ENCODE measurements around the gene MAST4. TPM values are rescaled to one million over a fixed set of nuclear protein-coding genes. Genes with fewer than 3 reads are reported as not detected.

The MAST4 gene
- total and polyA plus RNA-seq, 2 of the 13 experiments (the other 11 are each of a cell fraction or from before 2014, with no cell fraction given) = 3.4 to 3.7 TPM

DNA sequence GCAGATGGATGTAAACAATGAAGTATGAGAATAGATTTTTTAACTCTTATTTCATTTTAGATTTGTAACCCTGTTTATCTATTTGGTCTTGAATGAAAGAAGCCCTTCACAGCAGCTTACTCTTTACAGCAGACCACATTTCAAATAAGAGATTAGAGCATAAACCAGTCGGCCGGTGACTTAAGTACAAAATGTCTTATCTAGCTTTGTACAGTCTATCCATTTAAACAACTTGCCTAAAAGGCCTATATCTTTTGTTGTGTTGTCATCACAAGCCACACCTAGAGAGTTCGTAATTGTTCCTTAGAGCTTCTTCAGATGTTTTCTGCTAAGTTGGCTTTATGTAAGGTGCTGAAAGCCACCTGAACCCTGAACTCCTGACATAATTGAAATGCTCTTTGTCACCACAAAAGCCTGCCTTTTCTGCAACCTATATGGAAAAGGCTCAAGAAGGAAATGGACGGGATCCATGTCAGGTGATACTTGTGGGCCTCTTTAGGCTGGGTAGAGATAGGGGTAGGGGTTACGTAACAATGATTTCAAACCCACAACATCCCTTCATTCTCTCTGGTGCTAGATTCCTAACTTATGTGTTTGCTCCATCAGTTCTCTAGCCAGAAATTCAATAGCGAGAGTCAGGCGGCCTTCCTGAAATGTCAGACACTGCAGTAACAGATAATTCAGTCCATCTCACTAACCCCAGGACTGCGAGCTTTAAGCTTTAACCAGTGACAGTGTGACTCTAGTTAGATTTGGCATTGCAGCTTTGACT is 437.9 kb downstream of the MAST4 start:
- WGBS (ENCODE audit: low lambda C conversion rate) = 83% methylated on average over 8 of the region's 8 CpGs
- ChIA-PET CTCF (ENCODE audit: low intra/inter-chr PET ratio, low total read pairs) (no interaction called here), POLR2A (no interaction called here)
- Histone ChIP-seq H3K4me2 (ENCODE audit: low read depth, low read length) (peak overlapping the region; percentile 19; the same call in 1 of the 2 replicates), H3K27ac (ENCODE audit: extremely low read length, insufficient read depth, low read length) (peak overlapping the region; percentile 15), H3K4me1 (ENCODE audit: insufficient read depth, low read length) (peaks cover 27% of the 10 kb centered on the region), H3K9ac (ENCODE audit: insufficient read depth, low read depth, low read length) (peak overlapping the region; percentile 31; the same call in 1 of the 2 replicates), H3K9me3 (ENCODE audit: low read length) (no peaks in the 10 kb centered on the region), H3K4me3 (replicated peaks in 1 of 3; ENCODE audit: insufficient read depth in 1 of 3, low read depth in 2 of 3, low read length in 3 of 3) (no peak overlapping the region), H3K27me3 (ENCODE audit: control insufficient read depth in 1 of 2, insufficient read depth in 2 of 2, low read length in 2 of 2) (no peaks in the 10 kb centered on the region), H4K20me1 (ENCODE audit: insufficient read depth, low read length) (no peaks in the 10 kb centered on the region), H2AFZ (ENCODE audit: low read length) (no peak overlapping the region), H3K36me3 (replicated peaks in 1 of 2; ENCODE audit: control insufficient read depth in 1 of 2, insufficient read depth in 2 of 2, low read length in 2 of 2) (no peaks in the 10 kb centered on the region), H3K79me2 (ENCODE audit: insufficient read depth, low read length) (no peaks in the 10 kb centered on the region)
- intact Hi-C loops (cut with micrococcal nuclease; ENCODE audit: unreplicated experiment) (no loop called here), in situ Hi-C loops (cut with HindIII; ENCODE audit: extremely low pct_ligation_motif_present, low pct_unique_long_range_greater_than_20kb) (no loop called here)
- peak; percentile 40 for DNase-seq (ENCODE audit: low spot score)
- no peak; the same call in 2 of the 3 replicates for ATAC-seq
- BruUV-seq (replicated peaks) = no TSS peak
- peak; percentile 52 for FAIRE-seq
- TF ChIP-seq RARG (CRISPR knock-in tag; IDR thresholded peaks at IDR 0.05; ENCODE audit: low read depth) = no peak
- no peak for TF ChIP-seq CREM (IDR thresholded peaks at IDR 0.05)
- TF ChIP-seq CREM (CRISPR knock-in tag; IDR thresholded peaks at IDR 0.05) = no peak
- no peak for TF ChIP-seq ZBTB7B (CRISPR knock-in tag; IDR thresholded peaks at IDR 0.05)
- TF ChIP-seq HOXA5 (CRISPR knock-in tag; IDR thresholded peaks at IDR 0.05) = no peak
- TF ChIP-seq SCMH1 (CRISPR knock-in tag; IDR thresholded peaks at IDR 0.05; ENCODE audit: borderline replicate concordance) = no peak
- TF ChIP-seq CENPBD1 (CRISPR knock-in tag; IDR thresholded peaks at IDR 0.05; ENCODE audit: borderline replicate concordance, low read depth) = no peak
- TF ChIP-seq SIN3B (IDR thresholded peaks at IDR 0.05; ENCODE audit: low read length) = no peak
- TF ChIP-seq TEAD2 (CRISPR knock-in tag; IDR thresholded peaks at IDR 0.05) = no peak
- TF ChIP-seq HBP1 (CRISPR knock-in tag; IDR thresholded peaks at IDR 0.05; ENCODE audit: low read depth) = no peak
- TF ChIP-seq, protein P1, sequence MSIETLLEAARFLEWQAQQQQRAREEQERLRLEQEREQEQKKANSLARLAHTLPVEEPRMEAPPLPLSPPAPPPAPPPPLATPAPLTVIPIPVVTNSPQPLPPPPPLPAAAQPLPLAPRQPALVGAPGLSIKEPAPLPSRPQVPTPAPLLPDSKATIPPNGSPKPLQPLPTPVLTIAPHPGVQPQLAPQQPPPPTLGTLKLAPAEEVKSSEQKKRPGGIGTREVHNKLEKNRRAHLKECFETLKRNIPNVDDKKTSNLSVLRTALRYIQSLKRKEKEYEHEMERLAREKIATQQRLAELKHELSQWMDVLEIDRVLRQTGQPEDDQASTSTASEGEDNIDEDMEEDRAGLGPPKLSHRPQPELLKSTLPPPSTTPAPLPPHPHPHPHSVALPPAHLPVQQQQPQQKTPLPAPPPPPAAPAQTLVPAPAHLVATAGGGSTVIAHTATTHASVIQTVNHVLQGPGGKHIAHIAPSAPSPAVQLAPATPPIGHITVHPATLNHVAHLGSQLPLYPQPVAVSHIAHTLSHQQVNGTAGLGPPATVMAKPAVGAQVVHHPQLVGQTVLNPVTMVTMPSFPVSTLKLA (IDR thresholded peaks at IDR 0.05) = no peak
- TF ChIP-seq, protein P2, sequence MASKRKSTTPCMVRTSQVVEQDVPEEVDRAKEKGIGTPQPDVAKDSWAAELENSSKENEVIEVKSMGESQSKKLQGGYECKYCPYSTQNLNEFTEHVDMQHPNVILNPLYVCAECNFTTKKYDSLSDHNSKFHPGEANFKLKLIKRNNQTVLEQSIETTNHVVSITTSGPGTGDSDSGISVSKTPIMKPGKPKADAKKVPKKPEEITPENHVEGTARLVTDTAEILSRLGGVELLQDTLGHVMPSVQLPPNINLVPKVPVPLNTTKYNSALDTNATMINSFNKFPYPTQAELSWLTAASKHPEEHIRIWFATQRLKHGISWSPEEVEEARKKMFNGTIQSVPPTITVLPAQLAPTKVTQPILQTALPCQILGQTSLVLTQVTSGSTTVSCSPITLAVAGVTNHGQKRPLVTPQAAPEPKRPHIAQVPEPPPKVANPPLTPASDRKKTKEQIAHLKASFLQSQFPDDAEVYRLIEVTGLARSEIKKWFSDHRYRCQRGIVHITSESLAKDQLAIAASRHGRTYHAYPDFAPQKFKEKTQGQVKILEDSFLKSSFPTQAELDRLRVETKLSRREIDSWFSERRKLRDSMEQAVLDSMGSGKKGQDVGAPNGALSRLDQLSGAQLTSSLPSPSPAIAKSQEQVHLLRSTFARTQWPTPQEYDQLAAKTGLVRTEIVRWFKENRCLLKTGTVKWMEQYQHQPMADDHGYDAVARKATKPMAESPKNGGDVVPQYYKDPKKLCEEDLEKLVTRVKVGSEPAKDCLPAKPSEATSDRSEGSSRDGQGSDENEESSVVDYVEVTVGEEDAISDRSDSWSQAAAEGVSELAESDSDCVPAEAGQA (IDR thresholded peaks at IDR 0.05; ENCODE audit: low read depth) = no peak
- TF ChIP-seq, protein P2 (CRISPR knock-in tag; IDR thresholded peaks at IDR 0.05; ENCODE audit: borderline replicate concordance) = no peak
- TF ChIP-seq SOX6 (IDR thresholded peaks at IDR 0.05) = no peak
- TF ChIP-seq SOX6 (CRISPR knock-in tag; IDR thresholded peaks at IDR 0.05) = peak; percentile 27; the same call in 1 of the 2 replicates
- TF ChIP-seq ZNF382 (CRISPR knock-in tag; IDR thresholded peaks at IDR 0.05; ENCODE audit: borderline replicate concordance) = no peak

Data from HepG2 (cell line).